GM12878 (cell line): ENCODE data around the gene PAPPA. TPM values are rescaled to one million over a fixed set of nuclear protein-coding genes. Genes with fewer than 3 reads are reported as not detected.

Source experiments
- ATAC-seq: fragments of 200-7000 bp; cut with Tn5 transposase; 3 replicates; pipeline ENCODE4 v1.9.1; 2020; ENCODE audit warnings: mild to moderate bottlenecking, moderate library complexity
- BruUV-seq: library from RNA; stranded (reverse); fragments of 400-500 nt; replicated peaks from 2 replicates; lab custom pipeline; 2021; lab: Mats Ljungman, UMichigan
- CTCF ChIA-PET: fragments of 300-600 bp; sonication (Branson Sonifier 250); formaldehyde crosslinking; extraction: SDS; loops from one replicate; lab custom pipeline; 2021; ENCODE audit warnings: inconsistent platforms; lab: Yijun Ruan, JAX
- POLR2A ChIA-PET: fragments of 350-600 bp; formaldehyde crosslinking; extraction: SDS; loops from one replicate; lab custom pipeline; 2021; ENCODE audit warnings: inconsistent platforms; lab: Charles Lee
- RAD21 ChIA-PET: fragments of 300-600 bp; sonication (Branson Sonifier 250); formaldehyde crosslinking; loops from one replicate; lab custom pipeline; 2023; ENCODE audit warnings: antibody characterized with exemption; ENCODE audit not compliant: unreplicated experiment; lab: Charles Lee
- SMC1A ChIA-PET: fragments of 300-600 bp; sonication (Branson Sonifier 250); formaldehyde crosslinking; loops from one replicate; lab custom pipeline; 2023; ENCODE audit not compliant: unreplicated experiment, uncharacterized antibody; lab: Charles Lee
- DNase-seq: peaks from one replicate; pipeline ENCODE4 v3.0.0-alpha.2; 2011; ENCODE audit warnings: low read depth, low spot score
- FAIRE-seq: peaks from 3 replicates; lab custom pipeline; 2011; peaks lifted over from hg19 to GRCh38; lab: Jason Lieb, UNC
- H2AFZ ChIP-seq: 2 replicates; pipeline ENCODE4 v1.6.0; 2011; ENCODE audit warnings: low read depth, low read length, control low read depth; ENCODE audit not compliant: control insufficient read depth
- H3K27ac ChIP-seq: 2 replicates; pipeline ENCODE4 v1.5.1; 2011; ENCODE audit warnings: control low read depth; ENCODE audit not compliant: control insufficient read depth, insufficient read depth
- H3K27me3 ChIP-seq, 2 experiments: replicated peaks in 1 of 2; 2 replicates each; pipeline versions ENCODE4 v1.6.0 to v1.6.1; 2011; ENCODE audit warnings: low read length in 1 of 2; ENCODE audit not compliant: control insufficient read depth in 2 of 2, insufficient read depth in 2 of 2
- H3K36me3 ChIP-seq, 2 experiments: 2 replicates each; pipeline ENCODE4 v1.5.1; 2011; ENCODE audit warnings: low read length in 1 of 2; ENCODE audit not compliant: control insufficient read depth in 2 of 2, insufficient read depth in 2 of 2
- H3K4me1 ChIP-seq: 2 replicates; pipeline ENCODE4 v1.6.1; 2011; ENCODE audit warnings: mild to moderate bottlenecking, low read length, moderate library complexity, mixed read lengths; ENCODE audit not compliant: control insufficient read depth, insufficient read depth
- H3K4me2 ChIP-seq: 2 replicates; pipeline ENCODE4 v1.6.0; 2011; ENCODE audit warnings: control low read depth; ENCODE audit not compliant: control insufficient read depth, insufficient read depth
- H3K4me3 ChIP-seq: fragments of 200-600 bp; sonication (generic); 2 replicates; pipeline ENCODE4 v1.5.1; 2016
- H3K79me2 ChIP-seq: 2 replicates; pipeline ENCODE4 v1.6.0; 2011; ENCODE audit warnings: low read length; ENCODE audit not compliant: control insufficient read depth, insufficient read depth
- H3K9ac ChIP-seq: 2 replicates; pipeline ENCODE4 v1.8.0; 2011; ENCODE audit warnings: low read length, control low read depth, mixed read lengths; ENCODE audit not compliant: control insufficient read depth, insufficient read depth
- H3K9me3 ChIP-seq: replicated peaks from 3 replicates; pipeline ENCODE4 v1.5.1; 2011; ENCODE audit warnings: mild to moderate bottlenecking, low read length; ENCODE audit not compliant: control insufficient read depth, insufficient read depth
- H4K20me1 ChIP-seq: 2 replicates; pipeline ENCODE4 v1.6.0; 2011; ENCODE audit not compliant: control insufficient read depth, insufficient read depth
- CUX1 ChIP-seq: IDR thresholded peaks from 2 replicates; pipeline ENCODE4 v1.6.1; 2012; ENCODE audit warnings: improper control_type of control experiment, low read depth, low read length; ENCODE audit not compliant: insufficient replicate concordance
- DPF2 ChIP-seq: fragments of 450-650 bp; IDR thresholded peaks from 2 replicates; pipeline ENCODE4 v1.6.1; 2017; ENCODE audit warnings: mild to moderate bottlenecking
- FOXK2 ChIP-seq: fragments of 450-650 bp; IDR thresholded peaks from 2 replicates; pipeline ENCODE4 v1.6.1; 2017; ENCODE audit warnings: mild to moderate bottlenecking, moderate library complexity
- GABPA ChIP-seq: IDR thresholded peaks from 2 replicates; pipeline ENCODE4 v1.6.1; 2014; ENCODE audit warnings: antibody characterized with exemption, low read depth, mild to moderate bottlenecking, inconsistent platforms
- MEF2A ChIP-seq: IDR thresholded peaks from 2 replicates; pipeline ENCODE4 v1.6.1; 2011; ENCODE audit warnings: low read depth, mild to moderate bottlenecking, low read length, moderate library complexity; ENCODE audit not compliant: insufficient read depth
- NFIC ChIP-seq: IDR thresholded peaks from 2 replicates; pipeline ENCODE4 v1.6.1; 2012; ENCODE audit warnings: low read depth, mild to moderate bottlenecking, inconsistent platforms, low read length, moderate library complexity
- NR2C1 ChIP-seq: fragments of 450-650 bp; IDR thresholded peaks from 2 replicates; pipeline ENCODE4 v1.6.1; 2017; ENCODE audit warnings: antibody characterized with exemption, mild to moderate bottlenecking, moderate library complexity
- POLR2AphosphoS2 ChIP-seq: IDR thresholded peaks from 2 replicates; pipeline ENCODE4 v1.6.1; 2011; ENCODE audit warnings: low read depth, mild to moderate bottlenecking, low read length, improper control_type of control experiment, moderate library complexity
- SMAD5 ChIP-seq: IDR thresholded peaks from 2 replicates; pipeline ENCODE4 v1.6.1; 2016; ENCODE audit warnings: antibody characterized with exemption, low read depth
- SUZ12 ChIP-seq: fragments of 200-600 bp; sonication (generic); IDR thresholded peaks from one replicate; pipeline ENCODE4 v1.6.1; 2018; ENCODE audit warnings: antibody characterized with exemption, mild to moderate bottlenecking; ENCODE audit not compliant: unreplicated experiment
- TCF3 ChIP-seq: IDR thresholded peaks from 2 replicates; pipeline ENCODE4 v1.6.1; 2012; ENCODE audit warnings: low read depth, mild to moderate bottlenecking, low read length, borderline replicate concordance; ENCODE audit not compliant: insufficient read depth
- in situ Hi-C: fragments of 300-500 bp; cut with MboI; formaldehyde crosslinking; loops from 9 replicates; pipeline ENCODE4 v1.14.3; 2018; ENCODE audit warnings: mixed read lengths
- intact Hi-C: fragments of 100-400 bp; cut with micrococcal nuclease; formaldehyde crosslinking; loops from one replicate; pipeline ENCODE4 v1.14.2; 2022; ENCODE audit not compliant: unreplicated experiment
- polyA plus RNA-seq, 11 experiments: library from polyadenylated mRNA; depleted of rRNA in 4 of 11; unstranded in 6 of 11; stranded (reverse) in 5 of 11; fragments of >200 nt; fragmentation: Nextera tagmentation in 4 of 11; fragmentation: Illumina TruSeq in 1 of 11; extraction: Ambion mirVana in 4 of 11; extraction: Trizol in 1 of 11; gene quantifications; 1 replicate in 1 of 11; 2 replicates in 10 of 11; pipeline versions ENCODE4 v1.2.1 to v1.2.3, GENCODE V29; 2011 to 2016; ENCODE audit warnings: inconsistent platforms in 2 of 11, missing spikeins in 2 of 11, low read depth in 1 of 11
- total RNA-seq, 4 experiments: library from RNA; depleted of rRNA in 3 of 4; stranded (reverse); fragments of >200 nt in 3 of 4; fragmentation: Illumina TruSeq in 1 of 4; extraction: Trizol in 1 of 4; gene quantifications; 2 replicates each; pipeline versions ENCODE4 v1.2.1 to v1.2.3, GENCODE V29; 2013 to 2021

Gene PAPPA
- total and polyA plus RNA-seq, 10 of the 15 experiments (the other 5 are each of a cell fraction or from before 2014, with no cell fraction given): under 0.01 to 0.19 (median 0.02) TPM; not detected in 4

- DNase-seq: no peak
- Histone ChIP-seq H4K20me1 (no peaks in the 10 kb centered on the region; the same call in 1 of the 2 replicates), H3K79me2 (no peaks in the 10 kb centered on the region), H3K9ac (no peak overlapping the region), H3K27ac (no peak overlapping the region), H3K4me1 (no peaks in the 10 kb centered on the region), H3K4me2 (no peak overlapping the region), H3K4me3 (no peak overlapping the region), H2AFZ (no peak overlapping the region), H3K27me3 (no peaks in the 10 kb centered on the region; a peak in 3 of 4 replicates), H3K9me3 (no peaks in the 10 kb centered on the region), H3K36me3 (no peaks in the 10 kb centered on the region)
- CTCF ChIA-PET: no interaction called here
- ATAC-seq: no peak
- SMC1A ChIA-PET: no interaction called here
- POLR2A ChIA-PET: no interaction called here
- intact Hi-C loops (loop anchor here (10.0 kb wide), 1 partner anchor 59 kb away; no protein-coding TSS in a partner anchor), in situ Hi-C loops (no loop called here)
- no peak for TF ChIP-seq GABPA
- TF ChIP-seq NFIC: no peak
- no peak for TF ChIP-seq TCF3
- no peak for TF ChIP-seq POLR2AphosphoS2
- TF ChIP-seq SMAD5: no peak
- TF ChIP-seq NR2C1: no peak
- BruUV-seq: no TSS peak
- RAD21 ChIA-PET: no interaction called here
- FAIRE-seq: no peak
These were observed 170.0 kb downstream of the PAPPA start for GRCh38 chr9:116323571-116323970.

GRCh38 chr9:116325924-116326323 is 172.3 kb downstream of the PAPPA start:
- TF ChIP-seq SUZ12 (no peak), DPF2 (no peak), CUX1 (no peak), FOXK2 (no peak), MEF2A (no peak)
- TF ChIP-seq, all 136 proteins: peak for 0
- Histone ChIP-seq H3K79me2 (no peaks in the 10 kb centered on the region), H4K20me1 (no peaks in the 10 kb centered on the region; the same call in 1 of the 2 replicates), H3K36me3 (no peaks in the 10 kb centered on the region), H2AFZ (no peak overlapping the region), H3K4me2 (no peak overlapping the region), H3K4me3 (no peak overlapping the region), H3K9me3 (no peaks in the 10 kb centered on the region), H3K27me3 (no peaks in the 10 kb centered on the region; a peak in 2 of 4 replicates), H3K27ac (no peak overlapping the region), H3K4me1 (no peaks in the 10 kb centered on the region), H3K9ac (no peak overlapping the region)
- ATAC-seq (no peak), DNase-seq (no peak), FAIRE-seq (no peak)
- ChIA-PET RAD21 (no interaction called here), CTCF (no interaction called here), SMC1A (no interaction called here), POLR2A (no interaction called here)
- in situ Hi-C loops: no loop called here
- intact Hi-C loops: loop anchor here (10.0 kb wide), 1 partner anchor 61 kb away; no protein-coding TSS in a partner anchor
- BruUV-seq: no TSS peak
